ENCODE data around the gene C9orf57. TPM values are rescaled to one million over a fixed set of nuclear protein-coding genes. Genes with fewer than 3 reads are reported as not detected.

The C9orf57 gene
- total RNA-seq, 6 experiments from 2014 or later: not detected

DNA sequence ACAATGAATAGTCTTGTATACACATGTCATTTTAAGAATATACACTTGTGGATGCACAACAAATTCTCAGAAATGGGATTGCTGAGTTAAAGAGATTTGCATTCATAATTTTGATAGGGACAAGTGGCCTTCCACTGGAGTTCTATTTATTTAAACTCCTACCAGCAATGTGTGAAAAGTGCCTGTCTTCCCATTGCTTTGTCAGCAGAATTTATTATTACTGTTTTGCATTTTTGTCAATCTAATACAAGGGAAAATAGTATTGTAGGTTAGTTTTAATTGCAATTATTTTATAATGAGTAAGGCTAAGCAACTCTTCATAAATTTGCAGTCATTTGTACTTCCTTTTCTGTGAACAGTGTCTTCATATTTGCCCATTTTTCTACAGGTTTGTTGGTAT, 55.0 kb downstream of the C9orf57 start:
- Mint-ChIP-seq H3K27me3 (ENCODE audit: insufficient read depth) (peaks cover 3% of the 10 kb centered on the region), H3K9me3 (0 out of 2 replicates have a peak, but pooled peaks cover 4% of the 10 kb centered on the region), H3K4me1 (ENCODE audit: low read depth) (peaks cover 8% of the 10 kb centered on the region), H3K4me3 (no peak overlapping the region), H3K27ac (no peak overlapping the region), H3K36me3 (ENCODE audit: low read depth) (no peaks in the 10 kb centered on the region)
- no peak for TF ChIP-seq CTCF (IDR thresholded peaks at IDR 0.05)
- no peak for DNase-seq

Other genes with a start within 250 kb of the C9orf57 start
- gene ABHD17B, start 149.4 kb downstream of the C9orf57 start, total RNA-seq (2021; fragmentation: NEBNext Ultra II Directional; extraction: Animal tissue kit (Norgen Biotek cat#: 25700)): 10 to 100 TPM; 13.6 to 17.9 (median 15.5) TPM
- gene C9orf85, start 149.0 kb downstream of the C9orf57 start, total RNA-seq (2021; fragmentation: NEBNext Ultra II Directional; extraction: Animal tissue kit (Norgen Biotek cat#: 25700)): 10 to 100 TPM; 14.1 to 17.9 (median 15.2) TPM
- gene GDA, start 88.8 kb upstream of the C9orf57 start, total RNA-seq (2021; fragmentation: NEBNext Ultra II Directional; extraction: Animal tissue kit (Norgen Biotek cat#: 25700)): not detected